ENCODE measurements around the gene TRIM59.

GRCh38 chr3:160448845-160449635 lies 546 bp downstream of the TRIM59 start:
- no peak for TF ChIP-seq EZH2phosphoT487 (IDR thresholded peaks at IDR 0.05; ENCODE audit: low read depth)
- no peak for TF ChIP-seq CTCF (IDR thresholded peaks at IDR 0.05; ENCODE audit: low read depth, low read length)

Data from OCI-LY3 (cell line).